ENCODE data around the gene LCE1A. TPM values are rescaled to one million over a fixed set of nuclear protein-coding genes. Genes with fewer than 3 reads are reported as not detected.

LCE1A gene
- total and polyA plus RNA-seq, 2 donors = 1.0 TPM; not detected in 1

DNA sequence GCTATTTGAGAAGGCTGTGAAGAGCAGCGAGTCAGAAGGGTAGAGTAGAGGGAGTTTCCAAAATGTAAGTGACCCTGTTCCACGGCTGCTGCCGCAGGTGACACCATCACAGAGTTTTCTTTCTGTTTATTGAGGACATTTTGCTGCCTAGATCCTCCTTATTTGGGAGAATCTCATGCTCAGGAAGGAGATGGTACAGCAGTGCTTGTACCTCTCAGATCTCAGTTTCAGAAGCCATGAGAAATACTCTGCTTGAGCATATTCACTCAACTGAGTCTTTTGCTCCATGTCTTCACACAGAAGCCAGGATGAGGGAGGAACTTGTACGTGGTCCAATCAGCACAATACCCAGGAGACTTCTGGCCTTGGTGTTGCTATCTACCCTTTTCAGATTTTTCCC is 34.1 kb downstream of the LCE1A start:
- Histone ChIP-seq H3K27me3 (ENCODE audit: control insufficient read depth in 2 of 2, insufficient read depth in 1 of 2, low read length in 1 of 2) (no peaks in the 10 kb centered on the region), H3K36me3 (ENCODE audit: control insufficient read depth in 2 of 2, insufficient read depth in 2 of 2, low read length in 1 of 2) (no peaks in the 10 kb centered on the region), H3K27ac (ENCODE audit: low read depth in 1 of 2, low read length in 1 of 2) (no peak overlapping the region), H3K4me3 (ENCODE audit: low read length in 2 of 2) (no peak overlapping the region), H3K9me3 (ENCODE audit: control insufficient read depth in 2 of 2, insufficient read depth in 1 of 2, low read length in 1 of 2) (no peaks in the 10 kb centered on the region), H3K4me1 (ENCODE audit: control insufficient read depth in 2 of 2, insufficient read depth in 2 of 2, low read length in 2 of 2) (no peaks in the 10 kb centered on the region)
- DNase-seq (ENCODE audit: low read depth in 6 of 9, low spot score in 9 of 9) = no peak
- WGBS = 84% methylated on average over 4 of the region's 4 CpGs

DNA sequence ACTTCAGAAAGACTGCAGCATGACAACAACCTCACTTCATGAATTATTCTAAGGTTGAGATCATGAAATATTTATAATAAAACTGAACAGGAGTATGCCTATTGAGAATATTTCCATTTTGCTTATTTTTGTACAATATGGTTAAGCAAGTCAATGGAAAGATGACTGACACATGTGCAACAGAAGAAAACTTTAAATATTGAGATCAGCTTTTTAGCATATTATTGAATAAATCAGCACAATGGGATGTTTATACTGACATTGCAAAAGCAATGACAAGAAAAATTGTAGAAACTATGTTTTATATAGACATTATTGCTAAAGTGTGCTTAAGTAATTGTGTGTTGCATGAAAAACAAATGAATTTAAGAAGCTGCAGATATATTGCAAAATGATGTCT is 37.2 kb downstream of the LCE1A start:
- Histone ChIP-seq H3K4me1 (ENCODE audit: control insufficient read depth in 2 of 2, insufficient read depth in 2 of 2, low read length in 2 of 2) (no peaks in the 10 kb centered on the region), H3K27me3 (ENCODE audit: control insufficient read depth in 2 of 2, insufficient read depth in 1 of 2, low read length in 1 of 2) (no peaks in the 10 kb centered on the region), H3K36me3 (ENCODE audit: control insufficient read depth in 2 of 2, insufficient read depth in 2 of 2, low read length in 1 of 2) (no peaks in the 10 kb centered on the region)

DNA sequence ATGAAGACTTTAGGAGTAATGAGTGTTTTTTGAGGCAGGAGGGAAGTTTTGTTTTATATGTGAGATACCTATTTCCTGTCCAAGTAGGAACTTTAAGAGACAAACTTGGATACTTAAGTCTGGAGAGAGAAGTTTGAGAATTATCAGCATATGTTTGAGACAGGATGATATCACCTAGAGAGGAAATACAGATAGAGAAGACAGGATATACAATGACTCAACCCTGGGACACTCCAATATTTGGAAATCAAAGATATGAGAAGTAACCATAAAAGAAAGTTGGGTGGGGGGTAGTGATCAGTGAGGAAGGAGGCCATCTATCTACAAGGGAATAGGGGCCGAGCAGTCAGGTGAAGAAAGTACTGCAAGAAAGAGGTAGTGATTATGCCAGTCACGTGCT is 39.0 kb downstream of the LCE1A start:
- Histone ChIP-seq H3K27me3 (ENCODE audit: control insufficient read depth in 2 of 2, insufficient read depth in 1 of 2, low read length in 1 of 2) (no peaks in the 10 kb centered on the region), H3K36me3 (ENCODE audit: control insufficient read depth in 2 of 2, insufficient read depth in 2 of 2, low read length in 1 of 2) (no peaks in the 10 kb centered on the region), H3K27ac (ENCODE audit: low read depth in 1 of 2, low read length in 1 of 2) (no peak overlapping the region), H3K9me3 (ENCODE audit: control insufficient read depth in 2 of 2, insufficient read depth in 1 of 2, low read length in 1 of 2) (no peaks in the 10 kb centered on the region), H3K4me3 (ENCODE audit: low read length in 2 of 2) (no peak overlapping the region), H3K4me1 (ENCODE audit: control insufficient read depth in 2 of 2, insufficient read depth in 2 of 2, low read length in 2 of 2) (no peaks in the 10 kb centered on the region)
- no peak for DNase-seq (ENCODE audit: low read depth in 6 of 9, low spot score in 9 of 9)
- WGBS = 80% methylated on average over 2 of the region's 2 CpGs

More for the DNA sequence above, 37.2 kb downstream of the LCE1A start:
- no peak overlapping the region for H3K4me3 ChIP-seq (ENCODE audit: low read length in 2 of 2)
- H3K27ac ChIP-seq (ENCODE audit: low read depth in 1 of 2, low read length in 1 of 2) = no peak overlapping the region
- no peaks in the 10 kb centered on the region for H3K9me3 ChIP-seq (ENCODE audit: control insufficient read depth in 2 of 2, insufficient read depth in 1 of 2, low read length in 1 of 2)
- DNase-seq (ENCODE audit: low read depth in 6 of 9, low spot score in 9 of 9) = no peak

DNA sequence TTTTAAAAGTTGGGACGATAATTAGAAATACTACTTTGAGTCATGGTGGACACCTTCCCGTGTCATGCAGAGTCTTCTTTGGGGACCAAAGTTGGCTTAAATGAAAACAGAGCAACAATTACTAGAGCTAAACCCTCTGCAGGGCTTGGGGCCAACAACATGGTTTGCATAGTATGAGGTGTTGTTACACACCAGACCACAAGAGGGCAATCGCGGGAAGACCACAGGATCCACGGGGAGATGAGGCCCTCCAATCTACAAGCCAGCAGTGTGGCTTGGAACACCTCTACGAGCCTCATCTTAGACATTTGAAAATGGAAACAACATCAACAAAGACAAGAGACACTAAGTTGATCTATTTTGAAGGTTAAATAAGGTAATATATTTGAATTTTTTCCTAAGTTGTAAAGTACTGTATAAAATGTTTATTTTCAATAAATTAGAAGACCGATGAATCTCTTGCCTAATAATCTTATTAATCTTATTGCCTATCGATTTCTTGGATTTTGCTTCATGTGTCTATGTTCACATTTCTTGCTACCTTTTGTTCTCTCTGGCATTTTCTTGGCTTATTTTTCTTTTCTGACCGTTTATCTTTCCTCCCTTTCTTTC is 42.6 kb downstream of the LCE1A start:
- Histone ChIP-seq H3K9me3 (ENCODE audit: control insufficient read depth in 2 of 2, insufficient read depth in 1 of 2, low read length in 1 of 2) (no peaks in the 10 kb centered on the region), H3K27ac (ENCODE audit: low read depth in 1 of 2, low read length in 1 of 2) (no peak overlapping the region), H3K4me3 (ENCODE audit: low read length in 2 of 2) (no peak overlapping the region), H3K4me1 (ENCODE audit: control insufficient read depth in 2 of 2, insufficient read depth in 2 of 2, low read length in 2 of 2) (no peaks in the 10 kb centered on the region), H3K36me3 (ENCODE audit: control insufficient read depth in 2 of 2, insufficient read depth in 2 of 2, low read length in 1 of 2) (no peaks in the 10 kb centered on the region), H3K27me3 (ENCODE audit: control insufficient read depth in 2 of 2, insufficient read depth in 1 of 2, low read length in 1 of 2) (no peaks in the 10 kb centered on the region)
- peak in 8 of 9 donors; percentile 14 to 54 (median 37) for DNase-seq (ENCODE audit: low read depth in 6 of 9, low spot score in 9 of 9)
- 38% methylated on average over 9 of the region's 9 CpGs for WGBS

DNA sequence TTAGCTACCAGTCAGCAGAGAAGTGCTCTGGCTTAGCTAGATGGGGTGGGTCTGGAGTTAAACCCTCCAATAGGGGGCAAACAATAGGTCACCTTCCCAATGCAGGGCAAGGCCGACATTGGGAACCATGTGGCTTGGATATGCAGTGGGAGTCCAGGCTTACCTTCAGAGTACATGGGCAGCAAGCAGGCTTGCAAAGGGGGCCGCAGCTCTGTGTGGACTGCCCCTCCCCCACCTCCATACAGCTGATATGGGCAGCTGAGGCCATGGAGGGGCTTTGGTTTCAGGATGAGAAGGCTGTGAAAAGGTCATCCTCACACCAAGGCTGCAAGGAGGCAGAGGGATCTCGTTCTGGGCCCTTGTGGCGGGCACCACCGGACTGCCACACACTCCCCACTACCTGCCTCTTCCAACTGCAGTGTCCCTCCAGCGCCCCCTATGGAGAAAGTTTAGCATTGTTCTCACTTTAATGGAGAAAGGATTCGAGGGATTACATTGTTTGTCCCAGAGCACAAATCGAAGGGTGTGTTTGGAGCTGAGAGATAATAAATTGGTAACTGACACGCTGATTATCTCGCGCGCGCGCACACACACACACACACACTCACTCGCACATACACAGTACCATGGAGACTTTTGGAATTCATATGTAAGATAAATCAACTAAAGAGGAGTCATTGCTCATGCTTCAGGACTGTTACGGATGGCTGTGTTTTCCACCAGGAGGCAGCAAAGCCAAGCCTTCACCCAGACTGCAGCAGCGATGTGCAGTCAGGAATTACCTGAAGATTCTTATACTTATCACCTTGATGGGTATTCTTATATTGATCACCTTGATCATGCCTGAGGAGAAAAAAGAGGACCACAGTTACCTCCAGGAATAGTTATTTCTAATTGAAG is 43.8 kb downstream of the LCE1A start:
- 50% methylated on average over 17 of the region's 17 CpGs for WGBS
- Histone ChIP-seq H3K27ac (ENCODE audit: low read depth in 1 of 2, low read length in 1 of 2) (no peak overlapping the region), H3K9me3 (ENCODE audit: control insufficient read depth in 2 of 2, insufficient read depth in 1 of 2, low read length in 1 of 2) (no peaks in the 10 kb centered on the region), H3K4me3 (ENCODE audit: low read length in 2 of 2) (no peak overlapping the region), H3K4me1 (ENCODE audit: control insufficient read depth in 2 of 2, insufficient read depth in 2 of 2, low read length in 2 of 2) (no peaks in the 10 kb centered on the region), H3K36me3 (ENCODE audit: control insufficient read depth in 2 of 2, insufficient read depth in 2 of 2, low read length in 1 of 2) (no peaks in the 10 kb centered on the region), H3K27me3 (ENCODE audit: control insufficient read depth in 2 of 2, insufficient read depth in 1 of 2, low read length in 1 of 2) (no peaks in the 10 kb centered on the region)
- no peak for DNase-seq (ENCODE audit: low read depth in 6 of 9, low spot score in 9 of 9)

DNA sequence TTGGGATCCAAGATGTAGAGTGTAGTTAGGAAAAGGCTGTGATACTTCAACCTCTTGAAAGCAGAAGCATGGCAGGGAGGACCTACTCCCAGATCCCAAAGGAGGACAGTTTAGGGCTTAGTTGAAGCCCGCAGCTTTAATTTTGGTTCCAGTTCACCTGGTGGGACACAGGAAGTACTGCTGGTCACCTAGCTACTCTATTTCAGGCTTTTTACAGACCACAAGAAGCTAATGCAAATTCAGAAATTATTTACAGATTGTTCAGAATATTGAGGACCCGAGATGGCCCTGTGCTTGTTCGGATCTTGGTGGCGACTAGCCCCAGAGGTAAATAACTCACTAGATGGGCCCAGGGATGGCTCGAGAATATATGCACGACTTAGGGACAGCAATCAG is 44.5 kb downstream of the LCE1A start:
- 92% methylated on average over 6 of the region's 6 CpGs for WGBS
- no peak overlapping the region for H3K4me3 ChIP-seq (ENCODE audit: low read length in 2 of 2)
- H3K27ac ChIP-seq (ENCODE audit: low read depth in 1 of 2, low read length in 1 of 2) = no peak overlapping the region
- DNase-seq (ENCODE audit: low read depth in 6 of 9, low spot score in 9 of 9) = no peak
- H3K27me3 ChIP-seq (ENCODE audit: control insufficient read depth in 2 of 2, insufficient read depth in 1 of 2, low read length in 1 of 2) = no peaks in the 10 kb centered on the region
- H3K4me1 ChIP-seq (ENCODE audit: control insufficient read depth in 2 of 2, insufficient read depth in 2 of 2, low read length in 2 of 2) = no peaks in the 10 kb centered on the region
- H3K36me3 ChIP-seq (ENCODE audit: control insufficient read depth in 2 of 2, insufficient read depth in 2 of 2, low read length in 1 of 2) = no peaks in the 10 kb centered on the region
- no peaks in the 10 kb centered on the region for H3K9me3 ChIP-seq (ENCODE audit: control insufficient read depth in 2 of 2, insufficient read depth in 1 of 2, low read length in 1 of 2)

DNA sequence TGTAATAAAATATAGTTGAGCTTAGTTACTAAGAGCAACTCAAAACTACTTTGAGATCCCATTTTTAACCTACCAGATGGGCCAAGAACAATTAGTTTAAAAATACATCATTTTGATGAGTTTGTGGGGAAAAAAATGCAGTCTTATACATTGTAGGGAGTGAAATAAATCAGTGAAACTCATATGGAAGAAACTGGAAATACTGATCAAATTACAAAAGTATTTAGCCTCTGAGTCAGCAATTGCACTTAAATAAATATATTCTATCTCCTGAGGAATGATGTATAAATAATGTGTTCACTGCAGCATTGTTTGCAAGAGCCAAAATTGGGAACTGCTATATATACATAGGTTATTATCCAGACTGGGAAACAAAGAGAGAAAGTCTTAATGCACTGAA is 46.2 kb downstream of the LCE1A start:
- Histone ChIP-seq H3K4me1 (ENCODE audit: control insufficient read depth in 2 of 2, insufficient read depth in 2 of 2, low read length in 2 of 2) (no peaks in the 10 kb centered on the region), H3K27ac (ENCODE audit: low read depth in 1 of 2, low read length in 1 of 2) (no peak overlapping the region), H3K27me3 (ENCODE audit: control insufficient read depth in 2 of 2, insufficient read depth in 1 of 2, low read length in 1 of 2) (no peaks in the 10 kb centered on the region), H3K36me3 (ENCODE audit: control insufficient read depth in 2 of 2, insufficient read depth in 2 of 2, low read length in 1 of 2) (no peaks in the 10 kb centered on the region), H3K9me3 (ENCODE audit: control insufficient read depth in 2 of 2, insufficient read depth in 1 of 2, low read length in 1 of 2) (no peaks in the 10 kb centered on the region), H3K4me3 (ENCODE audit: low read length in 2 of 2) (no peak overlapping the region)
- DNase-seq (ENCODE audit: low read depth in 6 of 9, low spot score in 9 of 9) = no peak

DNA sequence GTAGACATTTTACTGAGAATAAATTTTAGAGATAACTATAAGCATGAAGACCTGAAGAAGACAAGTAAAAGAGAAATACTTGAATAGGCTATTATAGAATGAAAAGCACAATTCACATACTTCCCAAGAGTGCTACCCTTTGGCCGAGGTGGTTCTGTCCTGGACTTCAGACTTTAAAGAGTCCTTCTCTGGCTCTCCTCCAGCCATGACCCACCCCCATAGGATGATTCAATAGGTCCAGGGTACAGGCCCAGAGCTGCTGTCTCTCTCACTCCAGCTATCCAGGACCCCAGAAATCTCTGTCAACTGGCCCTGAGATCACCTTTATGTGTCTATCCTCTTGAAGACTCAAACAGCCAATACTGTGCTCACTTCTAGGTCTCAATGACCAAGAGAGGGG is 49.6 kb downstream of the LCE1A start:
- no peak overlapping the region for H3K4me3 ChIP-seq (ENCODE audit: low read length in 2 of 2)
- no peaks in the 10 kb centered on the region for H3K4me1 ChIP-seq (ENCODE audit: control insufficient read depth in 2 of 2, insufficient read depth in 2 of 2, low read length in 2 of 2)
- H3K27me3 ChIP-seq (ENCODE audit: control insufficient read depth in 2 of 2, insufficient read depth in 1 of 2, low read length in 1 of 2) = no peaks in the 10 kb centered on the region
- no peak overlapping the region for H3K27ac ChIP-seq (ENCODE audit: low read depth in 1 of 2, low read length in 1 of 2)
- no peaks in the 10 kb centered on the region for H3K9me3 ChIP-seq (ENCODE audit: control insufficient read depth in 2 of 2, insufficient read depth in 1 of 2, low read length in 1 of 2)
- DNase-seq (ENCODE audit: low read depth in 6 of 9, low spot score in 9 of 9) = no peak
- H3K36me3 ChIP-seq (ENCODE audit: control insufficient read depth in 2 of 2, insufficient read depth in 2 of 2, low read length in 1 of 2) = no peaks in the 10 kb centered on the region
- WGBS = 93% methylated on average over 1 of the region's 1 CpG

Measured in thymus (tissue), 11 donors.